Measurements from ENCODE around the gene HUWE1. TPM values are rescaled to one million over a fixed set of nuclear protein-coding genes. Genes with fewer than 3 reads are reported as not detected.

HUWE1 gene
- total and polyA plus RNA-seq, 12 donors, result 38.4 to 170 (median 109) TPM

- intact Hi-C loops (cut with DNase I), result no loop called here
- no peak for DNase-seq
- H3K27ac ChIP-seq, result no peak overlapping the region
- TF ChIP-seq POLR2A (IDR thresholded peaks at IDR 0.05) (no peak), CTCF (IDR thresholded peaks at IDR 0.05) (no peak)
- H3K4me3 ChIP-seq, result no peak overlapping the region
- WGBS, 4 donors, result 52 to 74% (median 63%) methylated on average over 2 to 4 of the region's 4 CpGs
- H3K27me3 ChIP-seq, result peaks cover 10% of the 10 kb centered on the region
- H3K36me3 ChIP-seq (replicated peaks in 1 of 2), result no peaks in the 10 kb centered on the region
- H3K9me3 ChIP-seq (replicated peaks in 1 of 3), result no peaks in the 10 kb centered on the region
- no peaks in the 10 kb centered on the region for H3K4me1 ChIP-seq (replicated peaks in 1 of 2)
These were observed 17.8 kb upstream of the HUWE1 start for GRCh38 chrX:53704294-53704693.

GRCh38 chrX:53695946-53696549 is 9.5 kb upstream of the HUWE1 start:
- no peak overlapping the region for H3K27ac ChIP-seq
- no peaks in the 10 kb centered on the region for H3K9me3 ChIP-seq (replicated peaks in 1 of 3)
- H3K4me1 ChIP-seq (replicated peaks in 1 of 2), result no peaks in the 10 kb centered on the region
- WGBS, 4 donors, result 60 to 68% (median 63%) methylated on average over 6 to 10 of the region's 10 CpGs
- no peak overlapping the region for H3K4me3 ChIP-seq
- TF ChIP-seq CTCF (IDR thresholded peaks at IDR 0.05), result no peak
- TF ChIP-seq POLR2A (IDR thresholded peaks at IDR 0.05), result no peak
- peaks cover 8% of the 10 kb centered on the region for H3K27me3 ChIP-seq
- intact Hi-C loops (cut with DNase I), result no loop called here
- peak in 1 of 7 donors; percentile 65 for DNase-seq
- no peaks in the 10 kb centered on the region for H3K36me3 ChIP-seq (replicated peaks in 1 of 2)

GRCh38 chrX:53694642-53695041 is 8.1 kb upstream of the HUWE1 start:
- H3K4me3 ChIP-seq, result no peak overlapping the region
- WGBS, 4 donors, result 81 to 100% (median 94%) methylated on average over 1 of the region's 1 CpG
- peaks cover 8% of the 10 kb centered on the region for H3K27me3 ChIP-seq
- H3K36me3 ChIP-seq (replicated peaks in 1 of 2), result no peaks in the 10 kb centered on the region
- no peak for DNase-seq
- no peaks in the 10 kb centered on the region for H3K9me3 ChIP-seq (replicated peaks in 1 of 3)
- TF ChIP-seq CTCF (IDR thresholded peaks at IDR 0.05), result no peak
- TF ChIP-seq POLR2A (IDR thresholded peaks at IDR 0.05), result no peak
- H3K4me1 ChIP-seq (replicated peaks in 1 of 2), result no peaks in the 10 kb centered on the region
- no peak overlapping the region for H3K27ac ChIP-seq
- intact Hi-C loops (cut with DNase I), result no loop called here

GRCh38 chrX:53688300-53688699 is 1.8 kb upstream of the HUWE1 start:
- no peak for DNase-seq
- WGBS, 4 donors, result 67 to 84% (median 72%) methylated on average over 3 to 7 of the region's 7 CpGs
- intact Hi-C loops (cut with DNase I), result no loop called here
- Histone ChIP-seq H3K27me3 (no peaks in the 10 kb centered on the region), H3K4me3 (no peak overlapping the region), H3K36me3 (replicated peaks in 1 of 2) (no peaks in the 10 kb centered on the region), H3K9me3 (replicated peaks in 1 of 3) (no peaks in the 10 kb centered on the region), H3K27ac (no peak overlapping the region), H3K4me1 (replicated peaks in 1 of 2) (peaks cover 0 to 12% of the 10 kb centered on the region in 2 donors)
- no peak for TF ChIP-seq POLR2A (IDR thresholded peaks at IDR 0.05)
- TF ChIP-seq CTCF (IDR thresholded peaks at IDR 0.05), result no peak

Measured in adrenal gland (tissue), 12 donors.